K562 (cell line): ENCODE measurements around the gene ELF5. TPM values are rescaled to one million over a fixed set of nuclear protein-coding genes. Genes with fewer than 3 reads are reported as not detected.

ENCODE experiments used
- ATAC-seq: fragments of 200-7000 bp; cut with Tn5 transposase; 3 replicates; pipeline ENCODE4 v1.9.1; 2020; ENCODE audit warnings: moderate library complexity
- BruUV-seq: library from RNA; stranded (reverse); fragments of 400-500 nt; replicated peaks from 2 replicates; lab custom pipeline; 2021; lab: Mats Ljungman, UMichigan
- CTCF ChIA-PET: fragments of 300-600 bp; formaldehyde crosslinking; extraction: SDS; loops from one replicate; lab custom pipeline; 2021; ENCODE audit warnings: low intra/inter-chr PET ratio; lab: Yijun Ruan, JAX
- POLR2A ChIA-PET: fragments of 300-600, 350-650 bp; sonication (Branson Sonifier 250); formaldehyde crosslinking; extraction: SDS; loops from one replicate; lab custom pipeline; 2021; ENCODE audit warnings: antibody characterized with exemption, inconsistent platforms; lab: Yijun Ruan, JAX
- DNase-seq, 4 experiments: peaks; one replicate each; pipeline versions ENCODE4 v3.0.0 to v3.0.0-alpha.2; 2011 to 2018; ENCODE audit warnings: low spot score in 3 of 4, mixed read lengths in 3 of 4; ENCODE audit errors: extremely low read depth in 1 of 4
- FAIRE-seq: peaks from 2 replicates; lab custom pipeline; 2011; peaks lifted over from hg19 to GRCh38; lab: Jason Lieb, UNC
- H2AFZ ChIP-seq: 2 replicates; pipeline ENCODE4 v1.6.0; 2011; ENCODE audit warnings: low read depth, low read length, control low read depth, inconsistent platforms
- H3K27ac ChIP-seq: fragments of 200-600 bp; 3 replicates; pipeline ENCODE4 v1.8.0; 2011; ENCODE audit warnings: low read depth, mild to moderate bottlenecking, control low read depth, inconsistent platforms, low read length, moderate library complexity, mixed read lengths; ENCODE audit errors: extremely low read depth
- H3K27me3 ChIP-seq, 2 experiments: fragments of 300-600 bp in 1 of 2; 2 replicates in 1 of 2; 3 replicates in 1 of 2; pipeline versions ENCODE4 v1.6.0 to v1.8.0; 2011; ENCODE audit warnings: inconsistent platforms in 2 of 2, low read length in 2 of 2, mild to moderate bottlenecking in 1 of 2, mixed read lengths in 1 of 2, moderate library complexity in 1 of 2; ENCODE audit not compliant: control insufficient read depth in 2 of 2, insufficient read depth in 2 of 2
- H3K36me3 ChIP-seq: fragments of 300-600 bp; 3 replicates; pipeline ENCODE4 v1.8.0; 2011; ENCODE audit warnings: mild to moderate bottlenecking, low read length, inconsistent platforms; ENCODE audit not compliant: control insufficient read depth, insufficient read depth
- H3K4me1 ChIP-seq, 2 experiments: fragments of 200-600 bp in 1 of 2; replicated peaks in 1 of 2; 2 replicates in 1 of 2; 3 replicates in 1 of 2; pipeline versions ENCODE4 v1.5.1 to v1.8.0; 2011; ENCODE audit warnings: inconsistent platforms in 2 of 2, low read length in 2 of 2, mild to moderate bottlenecking in 1 of 2, mixed read lengths in 1 of 2, moderate library complexity in 1 of 2; ENCODE audit not compliant: control insufficient read depth in 2 of 2, insufficient read depth in 2 of 2
- H3K4me2 ChIP-seq: 2 replicates; pipeline ENCODE4 v1.6.1; 2011; ENCODE audit warnings: low read length, control low read depth, inconsistent platforms, mixed read lengths; ENCODE audit not compliant: insufficient read depth
- H3K4me3 ChIP-seq: fragments of 200-600 bp; sonication (generic), shearing (Covaris generic); 2 replicates; pipeline ENCODE4 v1.5.1; 2016; ENCODE audit warnings: control low read depth, inconsistent platforms
- H3K79me2 ChIP-seq: fragments of 200-600 bp; 3 replicates; pipeline ENCODE4 v1.8.0; 2011; ENCODE audit warnings: low read length, inconsistent platforms; ENCODE audit not compliant: control insufficient read depth, insufficient read depth
- H3K9ac ChIP-seq, 2 experiments: 2 replicates each; pipeline versions ENCODE4 v1.6.0 to v1.6.1; 2011; ENCODE audit warnings: low read depth in 2 of 2, low read length in 2 of 2, control low read depth in 1 of 2, inconsistent platforms in 1 of 2, mild to moderate bottlenecking in 1 of 2, mixed read lengths in 1 of 2; ENCODE audit not compliant: insufficient read depth in 1 of 2
- H3K9me1 ChIP-seq: one replicate; pipeline ENCODE4 v1.6.0; 2011; ENCODE audit warnings: inconsistent platforms, mild to moderate bottlenecking, low read length, moderate library complexity; ENCODE audit not compliant: control insufficient read depth, insufficient read depth
- H3K9me3 ChIP-seq: replicated peaks from 2 replicates; pipeline ENCODE4 v1.5.1; 2011; ENCODE audit warnings: low read depth, low read length, inconsistent platforms; ENCODE audit not compliant: control insufficient read depth, insufficient read depth
- H4K20me1 ChIP-seq: replicated peaks from 2 replicates; pipeline ENCODE4 v1.6.1; 2011; ENCODE audit warnings: low read length, inconsistent platforms, mixed read lengths; ENCODE audit not compliant: control insufficient read depth, insufficient read depth
- ARID3B ChIP-seq: fragments of 250-450 bp; sonication (Bioruptor Pico); IDR thresholded peaks from 2 replicates; pipeline ENCODE4 v1.4.0; 2020; ENCODE audit warnings: borderline replicate concordance
- MAFG ChIP-seq: fragments of 450-650 bp; conservative IDR thresholded peaks from 2 replicates; pipeline ENCODE4 v1.6.1; 2016; ENCODE audit warnings: missing genetic modification characterization, missing compliant biosample characterization
- POU5F1 ChIP-seq: fragments of 150-350 bp; IDR thresholded peaks from 2 replicates; pipeline ENCODE4 v1.6.1; 2014; ENCODE audit warnings: borderline replicate concordance, low read length, low read depth, mild to moderate bottlenecking; ENCODE audit not compliant: partially characterized antibody
- SMARCB1 ChIP-seq: IDR thresholded peaks from 2 replicates; pipeline ENCODE4 v1.6.1; 2011; ENCODE audit warnings: improper control_type of control experiment, low read depth; ENCODE audit not compliant: insufficient read length
- SREBF1 ChIP-seq: fragments of 150-350 bp; IDR thresholded peaks from 2 replicates; pipeline ENCODE4 v1.6.1; 2014; ENCODE audit warnings: antibody characterized with exemption, low read depth, low read length, borderline replicate concordance
- ZNF282 ChIP-seq: sonication (generic); formaldehyde crosslinking; IDR thresholded peaks from 2 replicates; pipeline ENCODE4 v1.8.1; 2023; ENCODE audit warnings: missing genetic modification reagents
- ZNF764 ChIP-seq: fragments of 250-450 bp; sonication (Bioruptor Pico); IDR thresholded peaks from 2 replicates; pipeline ENCODE4 v1.4.0; 2020; ENCODE audit warnings: low read depth, mild to moderate bottlenecking, moderate library complexity
- WGBS: fragments of 100-300 bp; shearing (Covaris generic); methylation state at CpG from one replicate; pipeline ENCODE4 v1.1.6; 2016; ENCODE audit warnings: low coverage, mixed read lengths; ENCODE audit not compliant: insufficient coverage; ENCODE audit errors: missing lambda C conversion rate; 5-methylcytosine and 5-hydroxymethylcytosine counted together
- in situ Hi-C: fragments of 300-500 bp; cut with MboI; formaldehyde crosslinking; loops from 4 replicates; pipeline ENCODE4 v1.15.0; 2018; ENCODE audit warnings: inconsistent platforms, mixed read lengths
- intact Hi-C: fragments of 100-400 bp; cut with micrococcal nuclease; formaldehyde crosslinking; loops from 2 replicates; pipeline ENCODE4 v1.14.2; 2022
- polyA plus RNA-seq, 8 experiments: library from polyadenylated mRNA; depleted of rRNA in 4 of 8; stranded (reverse) in 5 of 8; unstranded in 3 of 8; fragments of >200 nt; fragmentation: Nextera tagmentation in 2 of 8; fragmentation: Illumina TruSeq in 1 of 8; extraction: Ambion mirVana in 2 of 8; extraction: Trizol in 1 of 8; gene quantifications; 2 replicates each; pipeline versions ENCODE4 v1.2.1 to v1.2.3, GENCODE V29; 2011 to 2014; ENCODE audit warnings: inconsistent platforms in 1 of 8, missing spikeins in 1 of 8
- total RNA-seq, 7 experiments: library from RNA; depleted of rRNA in 6 of 7; stranded (reverse); fragments of >200 nt in 6 of 7; fragmentation: Illumina TruSeq in 2 of 7; extraction: Trizol in 2 of 7; gene quantifications; 2 replicates each; pipeline versions ENCODE4 v1.2.1 to v1.2.3, GENCODE V29; 2011 to 2021; ENCODE audit warnings: low replicate concordance in 1 of 7

ELF5 gene
- total and polyA plus RNA-seq, 9 of the 15 experiments (the other 6 are each of a cell fraction or from before 2014, with no cell fraction given) = not detected

- FAIRE-seq (no peak), DNase-seq (no peak), ATAC-seq (no peak)
- peaks cover 0 to 4% of the 10 kb centered on the region in 2 experiments; a peak in 2 of 5 replicates for H3K4me1 ChIP-seq
- intact Hi-C loops = no loop called here
- no TSS peak for BruUV-seq
- H3K9me1 ChIP-seq = no peaks in the 10 kb centered on the region
- no peak overlapping the region for H3K4me3 ChIP-seq
- no peaks in the 10 kb centered on the region for H3K36me3 ChIP-seq
- peaks cover 13 to 37% of the 10 kb centered on the region in 2 experiments for H3K27me3 ChIP-seq
- H3K9me3 ChIP-seq = no peaks in the 10 kb centered on the region
- ChIA-PET POLR2A (no interaction called here), CTCF (no interaction called here)
- no peak overlapping the region for H2AFZ ChIP-seq
- H3K27ac ChIP-seq = no peak overlapping the region
- H4K20me1 ChIP-seq = no peaks in the 10 kb centered on the region
- H3K4me2 ChIP-seq = no peak overlapping the region
- no peaks in the 10 kb centered on the region for H3K79me2 ChIP-seq
- in situ Hi-C loops = no loop called here
- no peak overlapping the region for H3K9ac ChIP-seq
- TF ChIP-seq ZNF764 (CRISPR knock-in tag) (no peak), ZNF282 (CRISPR knock-in tag) (no peak), MAFG (tag) (no peak), ARID3B (CRISPR knock-in tag) (no peak), SREBF1 (no peak), SMARCB1 (no peak), POU5F1 (no peak)
- TF ChIP-seq, all 486 proteins: peak for 0
- 6% methylated on average over 2 of the region's 2 CpGs for WGBS
Observed at GRCh38 chr11:34522188-34522587, 8.6 kb upstream of the ELF5 start.
